ENCODE data around the gene NPM1.

Gene NPM1

DNA sequence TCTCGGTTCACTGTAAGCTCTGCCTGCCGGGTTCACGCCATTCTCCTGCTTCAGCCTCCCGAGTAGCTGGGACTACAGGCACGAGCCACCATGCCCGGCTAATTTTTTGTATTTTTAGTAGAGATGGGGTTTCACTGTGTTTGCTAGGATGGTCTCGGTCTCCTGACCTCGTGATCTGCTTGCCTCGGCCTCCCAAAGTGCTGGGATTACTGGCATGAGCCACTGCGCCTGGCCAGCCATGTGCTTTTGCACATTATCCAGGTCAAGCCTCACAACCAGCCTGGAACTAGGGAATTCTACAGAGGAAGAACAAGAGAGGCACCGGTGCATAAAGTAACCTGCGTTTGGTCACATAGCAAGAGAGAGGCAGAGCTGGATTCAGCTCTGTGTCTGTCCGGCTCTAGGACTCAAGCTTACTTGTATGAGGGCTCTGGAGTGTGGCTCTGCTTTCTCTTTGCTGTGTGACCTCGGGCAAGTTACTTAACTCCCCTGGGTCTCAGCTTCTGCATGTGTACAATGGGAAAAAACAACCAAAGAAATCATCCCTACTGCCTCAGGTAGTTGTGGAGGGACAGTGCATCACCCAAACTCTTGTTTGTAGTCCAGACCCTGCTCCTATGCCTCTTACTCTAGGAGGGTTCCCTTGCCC, 38.1 kb downstream of the NPM1 start:
- FAIRE-seq (no peak), DNase-seq (ENCODE audit: insufficient read length, low spot score) (no peak)

DNA sequence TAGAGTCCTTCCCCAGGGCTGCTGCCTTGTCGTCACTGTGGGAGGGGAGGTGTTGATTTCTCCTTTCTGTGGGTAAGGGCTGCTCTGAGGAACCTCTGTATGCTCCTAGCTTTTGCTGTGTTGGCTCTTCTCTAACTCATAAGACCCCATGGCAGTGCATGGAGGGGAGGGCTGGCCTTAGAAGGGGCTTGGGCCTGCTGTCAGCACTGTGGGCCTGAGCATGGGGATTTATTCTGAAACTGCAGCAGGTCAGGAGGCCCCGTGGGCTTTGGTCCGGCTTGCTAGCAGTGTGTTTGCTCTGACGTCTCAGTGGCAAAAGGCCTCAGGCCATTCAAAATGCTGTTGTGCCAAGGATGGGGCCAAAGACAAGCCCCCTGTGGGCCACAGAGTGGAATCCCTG, 38.6 kb downstream of the NPM1 start:
- DNase-seq (ENCODE audit: insufficient read length, low spot score) (no peak), FAIRE-seq (no peak)

- DNase-seq (ENCODE audit: insufficient read length, low spot score) (no peak), FAIRE-seq (no peak)
These were observed 39.0 kb downstream of the NPM1 start for GRCh38 chr5:171426680-171427079.

DNA sequence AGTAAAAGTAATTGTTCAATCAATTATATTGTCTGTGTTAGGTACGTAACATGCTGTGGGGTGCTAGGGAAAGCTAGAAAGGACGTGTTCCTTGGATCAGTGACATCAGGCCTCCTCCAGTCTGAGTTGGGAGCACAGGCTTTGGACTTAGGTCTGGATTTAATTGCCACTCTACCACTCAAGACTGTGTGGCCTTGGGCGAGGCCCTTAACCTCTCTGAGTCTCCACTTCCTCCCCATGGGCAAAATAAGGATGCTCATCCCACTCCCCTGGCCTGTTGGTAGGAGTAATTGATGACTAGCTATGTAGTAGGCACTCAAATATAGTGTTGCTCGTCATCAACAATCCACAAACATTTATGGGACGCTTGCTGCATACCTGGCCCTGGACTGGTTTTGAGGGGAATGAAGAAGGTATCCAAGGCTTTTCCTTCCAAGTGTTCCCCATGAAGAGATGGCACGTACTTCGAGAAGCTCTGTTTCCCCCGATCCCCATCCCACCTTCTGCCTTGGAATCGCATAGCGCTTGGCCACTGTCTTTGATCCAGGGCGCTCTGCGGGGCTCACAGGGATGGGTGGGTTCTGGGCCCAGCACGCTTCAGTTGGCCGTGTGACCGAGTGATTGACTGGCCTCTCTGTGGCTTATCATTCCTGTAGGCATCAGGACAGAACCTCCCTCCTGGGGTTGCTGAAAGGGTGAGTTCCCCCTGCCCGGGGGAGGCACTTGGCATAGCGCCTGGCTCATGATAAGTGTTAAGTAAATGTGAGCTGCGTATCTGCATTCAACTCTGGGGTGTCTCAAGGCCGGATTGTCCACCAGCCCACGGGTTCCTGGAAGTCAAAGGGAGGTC, 39.9 kb downstream of the NPM1 start:
- FAIRE-seq (no peak), DNase-seq (ENCODE audit: insufficient read length, low spot score) (no peak)

DNA sequence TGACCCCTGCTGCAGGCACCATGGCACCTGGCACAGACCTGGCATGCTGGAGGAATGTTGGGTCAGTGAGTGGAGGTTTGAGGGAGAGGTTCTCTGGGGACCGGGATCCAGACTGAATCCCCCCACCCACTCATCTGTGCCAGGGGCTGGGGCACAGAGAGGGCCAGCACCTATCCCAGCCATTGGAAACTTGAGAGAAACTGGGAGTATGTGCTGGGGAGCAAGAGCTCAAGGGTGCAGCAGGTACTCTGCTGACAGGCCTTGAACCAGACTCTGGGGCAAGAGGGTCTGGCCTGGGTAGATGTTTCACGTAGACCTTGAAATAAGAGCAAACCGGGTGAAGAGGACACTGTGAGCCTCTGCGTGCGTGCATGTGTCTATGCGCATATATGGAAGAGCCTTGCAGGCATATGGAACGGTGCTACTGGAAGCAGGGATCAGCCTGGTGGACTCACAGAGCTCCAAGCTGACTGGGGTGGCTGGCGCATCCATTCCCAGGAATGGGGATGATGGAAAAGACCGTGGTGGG, 40.6 kb downstream of the NPM1 start:
- DNase-seq (ENCODE audit: insufficient read length, low spot score) (no peak), FAIRE-seq (no peak)

DNA sequence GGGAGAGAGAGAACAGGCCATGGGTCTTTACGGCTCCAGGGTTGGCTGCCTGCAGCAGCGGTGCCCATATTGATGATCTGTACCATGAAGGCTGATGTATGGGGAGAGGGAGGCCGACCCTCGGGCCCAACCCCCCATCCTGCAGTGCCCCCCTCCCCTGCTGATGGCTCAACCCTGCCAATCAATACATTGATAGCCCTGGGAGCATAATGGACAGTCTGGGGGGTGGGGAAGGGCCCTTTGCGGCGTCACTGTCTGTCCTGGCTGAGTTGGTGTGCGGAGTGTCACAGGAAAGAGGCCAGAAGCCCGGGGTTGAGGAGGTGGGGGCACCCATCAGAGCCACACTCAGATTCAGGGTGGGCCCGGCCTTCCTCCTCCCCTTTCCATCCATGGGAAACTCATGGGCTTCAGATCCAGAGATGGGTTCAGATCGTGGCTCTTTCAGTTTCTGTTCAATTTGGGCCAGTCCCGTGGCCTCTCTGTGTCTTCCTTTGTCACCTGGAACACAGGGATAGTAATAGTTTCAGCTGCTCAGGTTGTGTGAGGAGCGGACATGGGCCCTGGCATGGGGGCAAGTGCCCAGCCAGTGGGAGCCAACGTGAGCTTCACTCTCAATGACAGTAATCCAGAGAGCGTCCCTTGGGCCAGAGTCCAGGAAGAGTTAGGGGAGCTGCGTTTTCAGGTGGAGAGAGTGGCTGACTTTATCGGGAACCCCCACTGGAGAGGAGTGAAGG, 41.3 kb downstream of the NPM1 start:
- DNase-seq (ENCODE audit: insufficient read length, low spot score) = no peak
- FAIRE-seq = no peak

DNA sequence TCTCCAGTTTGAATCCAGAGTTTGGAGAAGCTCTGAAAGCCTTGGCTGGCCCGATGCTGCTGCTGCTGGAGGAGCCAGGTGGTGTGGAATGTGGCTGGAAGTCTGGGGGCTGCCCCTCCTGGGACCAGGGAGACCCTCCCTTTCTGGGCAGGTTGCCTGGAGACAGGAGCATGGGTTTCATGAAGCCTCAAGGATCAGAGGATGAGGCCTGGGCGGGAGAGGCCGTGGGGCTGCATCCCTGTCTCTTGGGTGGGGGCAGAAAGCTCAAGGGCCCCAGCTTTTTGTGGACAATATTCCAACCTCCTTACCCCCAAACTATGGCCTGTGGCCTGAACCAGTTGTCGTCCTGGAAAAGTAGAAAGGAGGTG, 41.9 kb downstream of the NPM1 start:
- FAIRE-seq (no peak), DNase-seq (ENCODE audit: insufficient read length, low spot score) (no peak)

DNA sequence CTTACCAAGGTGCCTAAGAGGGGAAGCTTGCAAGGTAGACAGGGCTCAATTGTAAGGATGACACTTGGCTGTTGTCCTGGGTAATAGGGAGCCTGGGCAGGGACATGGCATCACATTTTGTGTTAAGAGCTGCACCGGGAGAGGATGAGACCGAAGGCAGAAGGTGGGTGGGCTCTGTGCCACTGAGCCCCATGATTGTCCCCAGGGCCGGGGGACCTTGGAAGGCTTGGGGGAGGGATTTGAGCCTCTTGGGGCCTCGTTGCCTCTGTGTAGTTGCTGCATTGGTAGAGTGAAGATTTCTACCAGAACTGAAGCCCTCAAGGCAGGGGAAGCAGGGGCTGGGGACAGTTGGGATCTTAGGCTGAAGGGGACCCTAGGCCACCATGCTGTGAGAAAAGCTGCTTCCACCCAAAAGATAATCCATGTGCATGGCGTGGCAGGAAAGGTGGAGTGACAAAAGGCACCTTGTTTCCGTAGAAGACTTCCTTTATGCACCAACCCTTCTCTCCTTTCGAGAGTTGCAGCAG, 43.7 kb downstream of the NPM1 start:
- FAIRE-seq (no peak), DNase-seq (ENCODE audit: insufficient read length, low spot score) (no peak)

DNA sequence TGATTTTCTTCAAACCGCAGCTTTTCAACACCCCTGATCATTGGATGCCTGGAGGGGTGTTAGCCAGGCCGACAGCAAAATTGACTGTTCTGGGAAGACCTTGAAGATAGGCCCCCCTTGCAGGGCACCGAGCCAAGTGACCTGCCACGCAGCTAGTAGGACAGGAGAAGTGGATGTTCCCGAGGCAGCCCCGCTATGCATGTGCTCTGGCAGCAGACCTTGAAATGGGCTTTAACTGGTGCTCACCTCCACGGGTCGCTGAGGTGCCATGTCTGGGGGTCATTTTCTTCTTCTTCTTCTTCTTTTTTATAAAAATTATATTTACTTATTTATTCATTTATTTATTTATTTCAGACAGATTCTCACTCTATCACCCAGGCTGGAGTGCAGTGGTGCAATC, 44.4 kb downstream of the NPM1 start:
- DNase-seq (ENCODE audit: insufficient read length, low spot score) (no peak), FAIRE-seq (no peak)

DNA sequence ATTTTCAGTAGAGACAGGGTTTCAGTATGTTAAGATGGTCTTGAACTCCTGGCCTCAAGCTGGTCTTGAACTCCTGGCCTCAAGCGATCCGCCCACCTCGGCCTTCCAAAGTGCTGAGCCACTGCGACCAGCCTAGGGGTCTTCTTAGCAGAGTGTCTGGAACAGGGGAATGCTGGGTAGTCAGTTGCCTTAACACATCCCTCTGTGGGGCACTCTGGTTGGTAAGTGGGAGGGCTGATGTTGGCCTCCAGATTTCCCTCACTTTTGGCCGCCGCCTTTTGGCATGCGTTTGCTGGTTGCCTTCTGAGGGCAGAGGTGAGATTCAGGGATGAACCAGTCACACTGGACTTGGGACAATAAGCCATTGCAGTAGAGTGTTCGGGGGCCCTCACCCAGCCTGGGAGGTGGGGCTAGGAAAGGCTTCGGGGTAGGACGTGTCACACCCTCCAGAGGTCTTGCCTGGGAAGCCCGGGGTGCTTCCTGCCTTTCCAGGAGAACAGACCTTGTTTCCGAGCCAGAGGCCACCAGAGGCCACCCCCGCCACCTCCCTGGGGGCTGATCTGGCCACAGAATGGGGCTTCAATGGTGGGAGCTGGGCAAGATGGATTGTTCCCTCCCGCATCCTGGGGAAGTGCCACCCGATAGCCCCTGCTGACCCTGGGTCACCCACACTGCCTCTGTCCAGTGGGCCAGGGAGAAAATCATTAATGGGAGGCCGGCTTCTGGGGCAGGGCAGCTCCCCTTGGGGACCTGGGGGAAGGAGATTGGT, 45.1 kb downstream of the NPM1 start:
- DNase-seq (ENCODE audit: insufficient read length, low spot score) (no peak), FAIRE-seq (no peak)

DNA sequence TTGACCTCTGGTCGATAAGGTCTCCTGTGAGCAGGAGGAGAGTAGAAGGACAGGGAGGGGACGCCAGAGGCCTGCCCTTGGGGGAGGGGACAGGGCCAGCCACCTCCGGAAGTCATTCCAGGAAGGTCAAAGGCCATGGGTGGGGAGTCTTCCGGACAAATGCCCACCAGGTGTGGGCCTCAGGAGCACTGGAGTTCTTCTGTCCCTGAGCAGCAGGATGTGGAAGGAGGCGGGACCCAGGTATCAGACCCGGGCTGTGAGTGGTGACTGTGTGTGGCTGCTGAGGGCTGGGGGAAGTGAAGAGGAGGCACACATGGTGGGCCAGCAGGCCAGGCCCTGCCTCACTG, 45.7 kb downstream of the NPM1 start:
- DNase-seq (ENCODE audit: insufficient read length, low spot score) = no peak
- FAIRE-seq = no peak

DNA sequence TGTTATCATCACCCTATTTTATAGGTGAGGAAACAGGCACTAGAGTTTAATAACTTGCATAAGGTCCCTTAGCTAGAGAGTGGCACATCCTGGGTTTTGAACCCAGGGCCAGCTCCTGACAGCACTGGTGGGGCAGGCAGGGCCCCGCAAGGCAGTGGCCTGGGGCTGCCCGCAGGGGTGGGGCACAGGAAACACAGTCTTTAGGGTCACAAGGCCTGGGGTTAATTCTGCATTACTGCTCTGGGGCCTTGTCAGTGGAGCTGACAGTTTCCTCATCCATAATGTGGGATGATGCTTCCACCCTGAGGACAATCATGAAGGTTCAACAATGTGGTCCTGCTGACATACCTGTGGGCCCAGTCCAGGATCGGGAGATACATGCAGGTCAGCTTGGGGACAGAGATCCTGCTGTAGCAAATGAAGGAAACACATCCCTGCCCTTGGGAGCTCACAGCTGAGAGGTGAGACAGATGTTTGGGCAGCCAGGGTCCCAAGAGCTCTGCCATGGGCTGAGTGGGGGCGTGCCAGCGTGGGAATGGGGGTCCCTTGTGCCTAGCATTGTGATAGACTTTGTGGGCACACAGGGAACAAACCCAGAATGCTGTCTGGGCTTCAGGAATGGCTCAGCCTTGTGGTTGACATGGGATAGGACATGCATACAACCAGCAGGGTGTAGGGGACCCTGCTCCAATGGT, 46.5 kb downstream of the NPM1 start:
- DNase-seq (ENCODE audit: insufficient read length, low spot score) = no peak
- FAIRE-seq = no peak

DNA sequence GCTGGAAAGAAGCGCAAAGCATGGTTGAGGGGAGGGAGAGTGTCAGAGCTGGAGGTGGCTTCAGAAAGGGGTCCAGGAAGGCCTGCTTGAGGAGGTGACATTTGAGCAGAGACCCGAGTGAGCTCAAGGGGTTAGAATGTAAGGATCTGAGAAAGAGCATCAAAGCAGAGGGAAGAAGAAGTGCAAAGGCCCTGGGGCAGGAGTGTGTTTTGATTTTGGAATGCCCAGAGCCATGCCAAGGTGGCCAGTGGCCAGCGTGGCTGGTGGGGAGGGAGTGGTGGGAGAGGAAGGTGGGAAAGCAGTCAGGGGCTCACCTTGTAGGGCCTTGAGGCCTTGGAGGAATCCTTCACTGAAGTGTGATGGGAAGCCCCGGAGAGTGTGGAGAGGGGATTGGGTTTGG, 47.2 kb downstream of the NPM1 start:
- no peak for FAIRE-seq
- DNase-seq (ENCODE audit: insufficient read length, low spot score) = no peak

DNA sequence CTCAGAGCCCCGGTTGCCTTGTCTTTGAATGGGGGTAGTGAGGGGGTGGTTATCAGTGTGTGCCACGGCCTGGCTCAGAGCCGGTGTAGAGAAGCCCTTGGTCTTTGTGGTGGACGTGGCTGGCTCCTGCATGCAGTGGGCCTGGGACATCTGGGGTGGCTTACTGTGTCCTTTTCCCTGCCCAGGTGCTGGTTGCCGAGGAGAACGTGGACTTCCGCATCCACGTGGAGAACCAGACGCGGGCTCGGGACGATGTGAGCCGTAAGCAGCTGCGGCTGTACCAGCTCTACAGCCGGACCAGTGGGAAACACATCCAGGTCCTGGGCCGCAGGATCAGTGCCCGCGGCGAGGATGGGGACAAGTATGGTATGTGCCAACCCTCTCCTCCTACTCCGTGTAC, 48.3 kb downstream of the NPM1 start:
- no peak for DNase-seq (ENCODE audit: insufficient read length, low spot score)
- no peak for FAIRE-seq

DNA sequence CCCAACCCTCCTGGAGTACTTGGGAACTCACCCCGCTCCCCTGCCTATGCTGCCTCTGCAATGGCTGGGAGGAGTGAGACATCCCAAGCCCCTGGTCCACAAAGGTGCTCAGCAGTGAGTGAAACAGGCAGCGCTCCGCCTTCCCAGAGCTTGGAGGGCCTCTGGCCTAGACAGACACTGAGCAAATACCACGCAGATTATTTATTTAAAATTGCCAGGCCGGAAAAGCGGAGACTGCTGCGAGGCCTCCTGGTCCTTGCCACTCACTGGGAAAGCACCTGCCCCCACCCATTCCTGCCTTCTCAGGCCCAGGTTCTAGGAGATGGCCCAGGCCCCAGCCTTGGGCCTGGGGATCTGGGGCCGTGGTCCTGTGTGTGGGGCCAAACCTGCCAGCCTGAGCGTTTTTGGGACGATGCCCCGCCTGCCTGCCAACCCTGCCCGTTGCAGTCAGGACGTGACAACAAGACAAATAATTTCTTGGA, 49.2 kb downstream of the NPM1 start:
- FAIRE-seq (no peak), DNase-seq (ENCODE audit: insufficient read length, low spot score) (no peak)

DNA sequence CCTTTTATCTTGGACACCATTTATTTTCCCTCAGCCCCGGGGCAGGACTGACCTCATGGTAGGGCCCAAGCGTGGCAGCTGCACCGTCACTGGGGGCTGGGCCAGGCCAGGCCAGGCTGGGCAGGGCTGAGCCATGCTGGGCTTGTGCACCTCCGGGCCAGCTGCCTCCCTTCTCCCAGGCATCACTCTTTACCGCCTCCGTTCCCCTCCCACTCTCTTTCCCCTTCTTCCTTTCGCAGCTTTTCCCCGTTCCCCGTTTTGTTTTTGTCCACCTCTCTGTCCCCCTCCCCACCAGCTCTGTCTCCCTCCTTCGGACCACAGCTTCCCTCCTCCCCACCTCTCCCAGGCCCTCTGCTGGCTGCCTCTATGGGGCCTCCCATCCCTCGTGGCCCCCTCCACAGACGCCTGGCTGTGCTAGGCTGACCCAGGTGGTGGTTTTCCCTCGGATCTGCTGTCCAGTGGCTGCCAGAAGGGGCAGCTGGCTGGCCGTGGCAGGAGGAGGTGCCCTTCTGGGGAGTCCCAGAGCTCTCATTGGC, 49.7 kb downstream of the NPM1 start:
- FAIRE-seq (no peak), DNase-seq (ENCODE audit: insufficient read length, low spot score) (no peak)

- DNase-seq (ENCODE audit: insufficient read length, low spot score) (no peak), FAIRE-seq (no peak)
These were observed 51.1 kb downstream of the NPM1 start for GRCh38 chr5:171438738-171439137.

DNA sequence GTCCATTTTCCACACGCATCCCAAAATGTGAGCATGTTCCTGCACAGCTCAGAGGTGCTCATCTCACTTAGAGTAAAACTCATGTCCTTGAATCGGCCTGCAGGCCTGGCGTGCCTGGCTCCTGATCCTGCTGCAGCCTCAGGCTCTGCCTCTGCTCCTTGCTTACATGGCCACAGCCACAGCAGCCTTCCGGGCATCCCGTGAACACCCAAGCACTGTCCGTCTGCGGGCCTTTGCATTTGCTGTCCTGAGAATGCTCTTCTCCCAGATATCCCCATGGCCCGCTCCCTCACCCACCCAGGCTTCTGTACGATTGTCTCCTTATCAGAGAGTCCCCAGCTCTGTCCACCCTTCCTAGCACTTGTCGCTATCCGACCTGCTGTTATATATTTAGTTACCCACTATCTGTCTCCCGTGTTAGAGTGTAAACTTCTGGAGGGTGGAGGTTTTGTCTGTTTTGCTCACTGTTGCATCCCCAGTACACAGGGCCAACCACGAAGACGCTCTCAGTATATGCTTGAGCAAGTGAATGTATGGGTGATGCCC, 53.7 kb downstream of the NPM1 start:
- FAIRE-seq (no peak), DNase-seq (ENCODE audit: insufficient read length, low spot score) (no peak)

GRCh38 chr5:171442287-171443042, 54.8 kb downstream of the NPM1 start:
- no peak for DNase-seq (ENCODE audit: insufficient read length, low spot score)
- FAIRE-seq = no peak
